ENCODE results near the gene SHISAL1.

SHISAL1 gene

DNA sequence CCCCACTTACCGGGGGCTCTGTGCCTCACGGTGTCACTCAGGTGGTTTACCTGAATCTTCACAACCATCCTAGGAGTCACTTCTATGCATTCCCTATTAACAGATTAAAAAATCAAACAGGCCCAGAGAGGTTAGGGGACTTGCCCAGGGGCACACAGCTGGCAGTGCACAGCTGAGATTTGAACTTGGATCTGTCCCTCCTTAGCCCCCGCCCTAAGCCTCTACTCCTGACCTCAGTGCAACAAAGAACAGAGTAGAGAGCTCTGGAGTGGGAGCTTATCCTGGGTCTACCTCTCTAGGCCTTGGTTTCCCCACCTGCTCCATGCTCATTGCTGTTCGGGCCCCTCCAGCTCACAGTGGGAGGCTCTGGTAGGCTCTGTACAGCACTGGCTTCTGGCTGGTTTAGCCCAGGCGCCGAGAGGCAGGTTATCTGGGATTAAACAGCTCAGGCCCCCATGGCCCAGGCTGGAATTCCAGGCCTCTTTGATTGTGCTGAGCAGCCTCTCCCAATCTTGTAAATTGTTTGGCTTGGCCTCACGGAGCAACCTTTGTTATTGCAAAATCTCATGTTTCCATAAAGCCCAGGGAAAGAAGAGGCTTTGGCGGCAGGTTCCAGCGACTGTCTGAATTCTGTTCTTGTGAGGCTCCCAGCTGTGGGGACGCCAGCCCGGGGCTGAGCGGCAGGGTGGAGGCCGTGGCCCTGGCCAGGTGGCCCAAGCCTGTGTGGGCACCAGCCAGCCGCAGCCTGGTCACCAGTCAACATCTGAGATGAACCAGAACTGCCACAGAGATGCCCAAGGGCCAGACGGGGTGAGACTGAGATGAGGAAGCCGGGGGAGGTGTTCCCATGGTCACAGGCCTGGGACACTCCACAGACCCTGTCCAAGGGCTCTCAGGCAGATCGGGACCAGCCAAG, 28.9 kb upstream of the SHISAL1 start:
- no peak for DNase-seq

- no peak for DNase-seq
Measured at GRCh38 chr22:44340271-44341239, 27.8 kb upstream of the SHISAL1 start.

GRCh38 chr22:44338906-44339305, 26.2 kb upstream of the SHISAL1 start:
- DNase-seq = no peak

GRCh38 chr22:44338177-44338810, 25.5 kb upstream of the SHISAL1 start:
- no peak for DNase-seq

DNA sequence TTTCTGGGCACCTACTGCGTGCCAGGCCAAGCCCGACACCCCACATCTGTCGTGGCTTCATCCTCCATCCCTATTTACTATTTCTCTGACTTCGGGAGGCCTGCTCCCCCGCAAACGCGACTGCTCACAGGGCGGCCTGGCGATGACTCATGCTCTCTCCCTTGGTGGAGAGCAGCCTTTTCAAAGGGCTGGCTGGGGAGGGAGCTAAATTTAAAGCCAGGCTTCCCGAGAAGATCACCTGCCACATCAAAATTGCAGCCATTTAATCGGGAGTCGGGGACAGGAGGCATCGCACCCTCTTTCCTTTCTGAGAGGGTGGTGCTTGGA, 24.9 kb upstream of the SHISAL1 start:
- DNase-seq = no peak

GRCh38 chr22:44336962-44337677, 24.4 kb upstream of the SHISAL1 start:
- no peak for DNase-seq

DNA sequence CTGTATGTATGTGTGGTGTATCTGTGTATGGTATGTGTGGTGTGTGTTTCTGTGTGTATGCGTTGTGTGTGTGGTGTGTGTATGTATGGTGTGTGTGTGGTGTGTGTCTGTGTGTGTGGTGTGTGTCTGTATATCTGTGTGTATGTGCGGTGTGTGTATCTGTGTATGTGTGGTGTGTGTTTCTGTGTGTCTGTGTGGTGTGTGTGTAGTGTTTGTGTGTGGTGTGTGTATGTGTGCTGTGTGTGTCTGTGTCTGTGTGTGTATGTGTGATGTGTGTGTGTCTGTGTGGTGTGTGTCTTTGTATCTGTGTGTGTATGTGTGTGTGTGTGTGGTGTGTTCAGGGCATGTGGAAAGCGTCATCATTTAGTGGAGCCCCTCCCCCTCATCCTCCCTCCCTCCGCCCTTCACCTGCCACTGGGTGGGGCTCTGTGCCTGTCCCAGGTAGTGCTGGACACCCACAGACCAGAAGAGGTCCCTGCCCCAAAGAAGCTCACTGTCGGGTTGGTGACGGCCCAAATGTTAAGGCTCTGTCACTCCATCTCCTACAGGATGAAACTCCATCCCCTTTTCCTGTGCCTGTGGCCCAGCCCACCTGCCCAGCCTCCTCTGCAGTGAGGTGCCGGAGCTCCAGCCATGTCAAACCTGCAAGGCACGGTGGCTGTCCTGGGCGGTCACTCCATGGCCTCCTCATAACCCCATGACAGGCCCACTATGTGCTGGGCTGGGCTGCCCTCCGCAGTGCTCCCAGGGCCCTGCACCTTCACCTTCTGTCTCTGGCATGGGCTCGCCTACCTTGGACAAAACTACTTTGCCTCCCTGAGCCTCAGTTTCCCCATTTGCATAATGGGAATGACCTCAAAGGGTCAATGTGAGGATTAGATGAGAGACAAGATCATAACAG, 23.4 kb upstream of the SHISAL1 start:
- no peak for DNase-seq

DNA sequence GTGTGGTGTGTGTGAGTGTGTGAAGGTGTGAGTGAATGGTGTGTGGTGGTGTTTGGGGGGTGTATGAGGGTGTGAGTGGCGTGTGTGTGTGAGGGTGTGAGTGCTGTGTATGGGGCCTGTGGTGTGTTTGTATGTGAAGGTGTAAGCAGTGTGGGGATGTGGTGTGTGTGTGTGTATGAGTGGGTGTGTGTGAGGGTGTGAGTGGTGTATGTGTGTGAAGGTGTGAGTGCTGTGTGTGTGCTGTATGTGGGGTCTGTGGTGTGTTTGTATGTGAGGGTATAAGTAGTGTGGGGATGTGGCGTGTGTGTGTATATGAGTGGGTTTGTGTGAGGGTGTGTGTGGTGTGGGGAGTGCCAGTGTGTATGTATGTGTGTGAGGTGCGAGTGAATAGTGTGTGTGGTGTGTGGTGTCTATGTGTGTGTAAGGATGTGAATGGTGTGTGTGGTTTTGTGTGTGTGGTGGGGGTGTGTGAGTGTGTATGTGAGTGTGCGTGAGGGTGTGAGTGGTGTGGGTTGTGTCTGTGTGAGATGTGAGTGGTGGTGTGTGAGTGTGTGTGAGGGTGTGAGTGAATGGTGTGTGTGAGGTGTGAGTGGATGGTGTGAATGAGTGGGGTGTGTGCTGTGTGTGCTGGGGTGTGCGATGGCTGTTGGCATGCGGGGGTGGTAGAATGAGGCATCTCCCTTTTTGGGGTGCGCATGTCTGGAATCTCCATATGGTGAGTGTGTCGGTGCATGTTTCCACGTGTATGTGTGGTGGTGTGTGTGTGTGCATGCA, 22.5 kb upstream of the SHISAL1 start:
- DNase-seq = no peak

GRCh38 chr22:44333847-44334635, 21.3 kb upstream of the SHISAL1 start:
- no peak for DNase-seq

- no peak for DNase-seq
Measured at GRCh38 chr22:44332946-44333345, 20.2 kb upstream of the SHISAL1 start.

GRCh38 chr22:44331881-44332714, 19.3 kb upstream of the SHISAL1 start:
- DNase-seq = no peak

GRCh38 chr22:44330744-44331660, 18.3 kb upstream of the SHISAL1 start:
- no peak for DNase-seq

DNA sequence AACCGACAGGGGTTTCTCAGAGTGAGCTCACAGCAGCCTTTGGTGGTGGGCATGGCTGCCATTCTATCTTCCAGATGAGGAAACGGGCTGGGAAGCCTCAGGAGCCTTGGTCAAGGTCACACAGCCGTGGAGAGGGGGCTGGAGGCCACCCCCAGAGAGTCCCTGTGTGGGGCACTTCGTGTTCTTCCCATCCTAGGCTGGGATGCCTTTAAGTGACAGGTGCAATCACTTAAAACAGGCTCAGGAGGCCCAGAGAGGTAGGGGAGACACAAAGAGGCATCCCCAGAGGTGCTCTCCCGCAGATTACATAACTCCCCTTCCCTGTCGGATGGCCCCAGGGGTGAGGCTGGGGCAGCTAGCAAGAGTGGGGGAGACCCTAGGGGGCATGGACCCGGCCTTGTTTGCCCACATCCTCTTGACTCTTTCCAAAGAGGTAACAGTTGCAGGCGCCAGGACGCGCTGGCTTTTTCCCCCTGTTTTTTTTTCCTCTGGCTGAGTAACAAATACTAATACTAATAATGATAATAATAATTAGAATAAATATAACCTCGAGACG, 17.5 kb upstream of the SHISAL1 start:
- no peak for DNase-seq

DNA sequence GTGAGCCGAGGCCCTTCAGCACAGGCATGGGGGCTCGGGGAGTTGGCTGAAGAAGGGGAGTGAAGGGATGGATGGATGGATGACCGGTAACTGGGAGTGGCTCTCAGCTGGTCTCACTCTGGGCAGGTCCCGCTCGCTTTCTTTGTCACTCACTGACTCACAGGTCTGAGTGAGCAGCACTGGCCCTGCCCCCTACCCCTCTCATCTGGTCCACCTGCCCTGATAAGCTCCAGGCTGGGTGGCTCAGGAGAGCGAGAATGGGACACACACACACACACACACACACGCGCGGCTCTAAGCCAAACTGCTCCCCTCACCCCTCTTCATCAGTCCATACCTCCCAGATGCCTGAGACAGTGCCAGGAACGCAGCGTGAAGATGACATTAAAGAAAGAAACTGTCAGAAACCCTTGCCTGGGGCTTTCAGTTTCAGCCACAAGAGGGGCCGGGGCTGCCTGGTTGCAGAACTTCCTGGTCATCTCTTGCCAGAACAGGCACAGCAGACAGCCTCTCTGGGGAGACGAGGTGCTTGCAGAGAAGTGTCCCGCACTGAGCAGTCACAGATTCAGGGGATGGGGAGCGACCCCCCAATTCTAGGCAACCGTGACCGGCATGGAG, 16.5 kb upstream of the SHISAL1 start:
- no peak for DNase-seq

DNA sequence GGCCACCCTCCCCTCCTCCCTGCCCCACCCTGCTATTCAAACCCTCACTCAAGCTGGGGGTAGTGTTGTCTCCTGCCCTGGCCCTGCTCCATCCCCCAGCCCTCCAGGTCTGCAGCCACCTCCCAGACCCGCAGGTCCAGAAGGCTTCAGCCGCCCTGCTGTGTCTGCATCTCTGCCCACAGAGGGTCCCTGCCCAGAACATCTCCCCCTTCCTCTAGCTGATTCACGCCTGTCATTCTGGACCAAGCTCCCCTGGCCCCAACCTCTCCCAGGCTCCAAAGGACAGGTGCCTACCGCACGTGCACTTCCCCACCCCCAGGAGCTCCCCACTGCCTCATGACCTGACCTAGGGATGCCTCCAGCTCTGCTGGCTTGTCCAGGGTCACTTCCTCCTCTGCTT, 16.0 kb upstream of the SHISAL1 start:
- DNase-seq = no peak

DNA sequence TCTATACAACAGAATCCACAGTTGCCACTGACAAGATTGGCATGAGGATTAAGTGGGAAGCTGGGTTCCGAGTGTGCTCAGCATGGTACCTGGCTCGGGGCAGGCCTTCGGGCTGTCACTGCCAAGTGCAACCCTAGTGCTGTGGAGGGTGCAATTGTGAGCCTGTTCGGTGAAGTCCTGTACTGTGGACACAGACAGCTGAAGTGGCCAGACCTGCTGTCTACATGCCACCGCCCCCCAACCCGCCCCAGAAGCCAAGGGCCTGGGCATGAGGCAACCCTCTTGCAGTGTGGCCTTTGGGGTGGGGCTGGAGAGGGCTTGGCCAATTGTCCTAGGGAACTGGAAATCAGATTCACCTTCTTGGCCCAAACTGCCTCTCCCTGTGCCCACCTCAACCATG, 15.6 kb upstream of the SHISAL1 start:
- DNase-seq = no peak

GRCh38 chr22:44326491-44326885, 13.7 kb upstream of the SHISAL1 start:
- DNase-seq = no peak
